Ovary (tissue), 9 donors: ENCODE data around the gene SPRR2E. TPM values are rescaled to one million over a fixed set of nuclear protein-coding genes. Genes with fewer than 3 reads are reported as not detected.

Experiments used
- DNase-seq, 5 donors: peaks; one replicate each; pipeline ENCODE4 v3.0.0-alpha.2; 2019 to 2020
- H3K27ac ChIP-seq, 2 donors: fragments of 200-600 bp; one replicate each; pipeline versions ENCODE4 v1.5.1 to v1.8.0; 2019 to 2022
- H3K27me3 ChIP-seq: fragments of 200-600 bp; one replicate; pipeline ENCODE4 v1.8.0; 2022
- H3K36me3 ChIP-seq: fragments of 200-600 bp; sonication (generic); one replicate; pipeline ENCODE4 v1.5.1; 2019
- H3K4me1 ChIP-seq: one replicate; pipeline ENCODE4 v1.8.1; 2013; ENCODE audit warnings: mild to moderate bottlenecking, moderate library complexity; ENCODE audit not compliant: insufficient read depth
- H3K4me3 ChIP-seq: fragments of 200-600 bp; sonication (generic); one replicate; pipeline ENCODE4 v1.5.1; 2017
- H3K9me3 ChIP-seq, 2 donors: fragments of 200-600 bp in 1 of 2; sonication (generic) in 1 of 2; one replicate each; pipeline versions ENCODE4 v1.5.1 to v1.8.1; 2013 to 2019; ENCODE audit warnings: mild to moderate bottlenecking in 1 of 2, moderate library complexity in 1 of 2
- CTCF ChIP-seq, 3 donors: fragments of 450-650 bp in 2 of 3; fragments of 200-600 bp in 1 of 3; IDR thresholded peaks; one replicate each; pipeline versions ENCODE4 v1.5.1 to v1.8.0; 2016 to 2022; ENCODE audit warnings: antibody characterized with exemption in 3 of 3, mild to moderate bottlenecking in 1 of 3
- EP300 ChIP-seq: sonication (generic); formaldehyde crosslinking; IDR thresholded peaks from one replicate; pipeline ENCODE4 v1.6.1; 2017; ENCODE audit warnings: antibody characterized with exemption
- POLR2A ChIP-seq: fragments of 450-650 bp; IDR thresholded peaks from one replicate; pipeline ENCODE4 v1.6.1; 2017; ENCODE audit warnings: antibody characterized with exemption, mild to moderate bottlenecking, moderate library complexity
- WGBS, 3 donors: extraction: QIAGEN DNeasy Blood & Tissue Kit in 1 of 3; methylation state at CpG; one replicate each; pipeline versions ENCODE4 v1.1.5 to v1.1.7; 2013 to 2017; 5-methylcytosine and 5-hydroxymethylcytosine counted together
- intact Hi-C, 4 donors: fragments of 100-400 bp; cut with DNase I; formaldehyde crosslinking; loops; one replicate each; pipeline versions ENCODE4 v1.11.0 to v1.15.1; 2022 to 2023
- polyA plus RNA-seq, 2 donors: library from polyadenylated mRNA; stranded (reverse); fragments of 200-250 nt in 1 of 2; fragments of 350-450 nt in 1 of 2; fragmentation: Illumina TruSeq in 1 of 2; extraction: RNeasy Lipid Tissue Mini Kit (QIAGEN cat#74804) in 1 of 2; gene quantifications; one replicate each; pipeline ENCODE4 v1.2.3, GENCODE V29; 2013 to 2014
- total RNA-seq, 7 donors: library from RNA; depleted of rRNA in 2 of 7; stranded (reverse); fragments of >200 nt in 2 of 7; fragmentation: NEBNext Ultra II Directional in 3 of 7; extraction: Animal tissue kit (Norgen Biotek cat#: 25700) in 3 of 7; gene quantifications; one replicate each; pipeline versions ENCODE4 v1.1.0 to v1.2.4, GENCODE V29; 2016 to 2023
- donor health status: DM: no; HTN: no; CAD: no; lungs with moderate emphysema.
- donor health status: DM: no; HTN: no; CAD: no.
- donor health status: Bipolar disorder and iron deficiency.
- donor health status: DM: yes; HTN: yes; CAD: no.
- donor health status: DM: no; HTN: no; CAD: no.
- donor health status: DM: yes; HTN: yes; CAD: no.

The SPRR2E gene
- total and polyA plus RNA-seq, 9 donors: 0.63 to 1.5 (median 1.3) TPM; not detected in 3

- H3K27me3 ChIP-seq: no peaks in the 10 kb centered on the region
- no peaks in the 10 kb centered on the region for H3K36me3 ChIP-seq
- no peak for TF ChIP-seq POLR2A
- H3K9me3 ChIP-seq: no peaks in the 10 kb centered on the region
- intact Hi-C loops: no loop called here
- H3K4me3 ChIP-seq: no peak overlapping the region
- 92 to 95% (median 92%) methylated on average over 5 of the region's 5 CpGs for WGBS, 3 donors
- H3K27ac ChIP-seq: no peak overlapping the region
- no peak for DNase-seq
- H3K4me1 ChIP-seq: no peaks in the 10 kb centered on the region
Observed at GRCh38 chr1:153100245-153100644, 5.9 kb upstream of the SPRR2E start.

GRCh38 chr1:153099461-153100045 is 5.2 kb upstream of the SPRR2E start:
- Histone ChIP-seq H3K4me3 (no peak overlapping the region), H3K4me1 (no peaks in the 10 kb centered on the region), H3K27me3 (no peaks in the 10 kb centered on the region), H3K9me3 (no peaks in the 10 kb centered on the region), H3K27ac (no peak overlapping the region), H3K36me3 (no peaks in the 10 kb centered on the region)
- 96 to 97% (median 97%) methylated on average over 9 of the region's 9 CpGs for WGBS, 3 donors
- TF ChIP-seq EP300 (no peak), POLR2A (no peak), CTCF (IDR thresholded peaks at IDR 0.05) (no peak)
- no peak for DNase-seq
- intact Hi-C loops: no loop called here

- no peak overlapping the region for H3K27ac ChIP-seq
- H3K9me3 ChIP-seq: no peaks in the 10 kb centered on the region
- no peak overlapping the region for H3K4me3 ChIP-seq
- DNase-seq: no peak
- H3K27me3 ChIP-seq: no peaks in the 10 kb centered on the region
- intact Hi-C loops: no loop called here
- TF ChIP-seq CTCF (IDR thresholded peaks at IDR 0.05) (no peak), EP300 (no peak)
- H3K4me1 ChIP-seq: no peaks in the 10 kb centered on the region
- H3K36me3 ChIP-seq: no peaks in the 10 kb centered on the region
Observed at GRCh38 chr1:153095764-153096163, 1.4 kb upstream of the SPRR2E start.

GRCh38 chr1:153087652-153088051 is 6.7 kb downstream of the SPRR2E start:
- Histone ChIP-seq H3K4me1 (peaks cover 4% of the 10 kb centered on the region), H3K27ac (peak overlapping the region in 1 of 2 donors; percentile 46), H3K36me3 (no peaks in the 10 kb centered on the region), H3K9me3 (no peaks in the 10 kb centered on the region), H3K27me3 (no peaks in the 10 kb centered on the region), H3K4me3 (no peak overlapping the region)
- TF ChIP-seq POLR2A (no peak), EP300 (no peak), CTCF (IDR thresholded peaks at IDR 0.05) (no peak)
- no peak for DNase-seq
- intact Hi-C loops: no loop called here
- WGBS, 3 donors: 8 to 10% (median 9%) methylated on average over 1 of the region's 1 CpG

GRCh38 chr1:153081736-153082135 is 12.6 kb downstream of the SPRR2E start:
- Histone ChIP-seq H3K4me3 (no peak overlapping the region), H3K27ac (no peak overlapping the region), H3K27me3 (no peaks in the 10 kb centered on the region), H3K9me3 (no peaks in the 10 kb centered on the region), H3K36me3 (no peaks in the 10 kb centered on the region), H3K4me1 (no peaks in the 10 kb centered on the region)
- TF ChIP-seq CTCF (IDR thresholded peaks at IDR 0.05): no peak
- no peak for TF ChIP-seq POLR2A
- TF ChIP-seq EP300: no peak
- DNase-seq: no peak
- 90 to 91% (median 90%) methylated on average over 3 of the region's 3 CpGs for WGBS, 3 donors
- intact Hi-C loops: no loop called here
